ENCODE results near the gene HTT.

Gene HTT

DNA sequence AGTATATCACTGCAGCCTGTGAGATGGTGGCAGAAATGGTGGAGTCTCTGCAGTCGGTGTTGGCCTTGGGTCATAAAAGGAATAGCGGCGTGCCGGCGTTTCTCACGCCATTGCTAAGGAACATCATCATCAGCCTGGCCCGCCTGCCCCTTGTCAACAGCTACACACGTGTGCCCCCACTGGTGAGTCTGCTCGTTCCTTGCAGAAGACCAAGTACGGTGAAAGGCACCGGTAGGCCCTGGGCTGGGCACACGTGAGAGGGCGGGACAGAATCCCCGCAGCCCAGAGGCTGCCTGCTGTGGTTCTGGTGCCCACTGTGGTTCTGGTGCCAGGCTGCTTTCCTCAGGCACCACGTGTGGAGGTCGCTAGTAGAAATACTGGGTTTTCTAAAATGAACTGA lies 143.3 kb downstream of the HTT start:
- DNase-seq (ENCODE audit: low spot score): no peak

DNA sequence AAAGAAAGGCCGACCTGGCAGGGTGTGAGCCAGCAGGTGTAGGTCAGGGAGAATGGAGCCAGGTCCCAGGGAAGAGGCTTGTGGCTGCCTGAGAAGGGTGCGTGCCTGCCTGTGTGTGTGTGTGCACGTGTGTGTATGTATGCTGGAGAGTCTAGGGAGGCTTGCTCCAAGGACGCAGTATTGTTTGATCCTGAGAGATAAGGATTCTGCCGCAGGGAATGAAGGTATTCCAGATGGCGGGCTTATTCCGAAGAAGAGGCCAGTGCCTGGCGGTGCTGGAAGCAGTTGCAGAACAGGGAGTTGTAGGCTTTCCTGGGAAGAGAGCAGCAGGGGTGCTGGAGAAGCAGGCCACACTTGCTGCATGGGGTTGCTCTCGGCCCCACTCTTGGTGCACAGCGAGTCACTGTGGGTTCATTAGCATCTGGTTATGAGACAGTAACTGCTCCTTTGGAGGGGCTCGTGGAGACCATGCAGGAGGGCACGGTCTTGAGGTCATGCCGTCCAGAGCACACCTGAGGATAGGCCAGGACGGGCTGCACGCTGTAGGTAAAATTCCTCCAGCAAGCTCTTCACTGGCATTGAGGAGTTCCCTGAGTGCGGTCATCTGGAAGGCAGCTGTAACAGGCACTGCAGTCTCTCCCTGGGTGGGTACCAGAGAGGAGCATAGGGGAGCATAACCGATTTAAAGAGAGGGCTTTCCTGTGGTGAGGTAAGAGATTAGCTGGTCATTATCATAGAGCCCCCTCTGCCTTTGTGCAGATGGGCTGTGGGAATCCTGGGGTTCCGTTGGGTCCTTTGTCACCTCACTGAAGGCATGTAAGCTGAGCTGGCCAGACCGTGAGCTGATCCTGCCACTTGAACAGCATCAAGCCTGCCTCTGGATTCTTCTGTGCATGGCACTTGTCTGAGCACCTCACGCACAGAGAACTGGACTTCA lies 144.6 kb downstream of the HTT start:
- no peak for DNase-seq (ENCODE audit: low spot score)

More for the DNA sequence above, 143.3 kb downstream of the HTT start:
- FAIRE-seq: no peak

DNA sequence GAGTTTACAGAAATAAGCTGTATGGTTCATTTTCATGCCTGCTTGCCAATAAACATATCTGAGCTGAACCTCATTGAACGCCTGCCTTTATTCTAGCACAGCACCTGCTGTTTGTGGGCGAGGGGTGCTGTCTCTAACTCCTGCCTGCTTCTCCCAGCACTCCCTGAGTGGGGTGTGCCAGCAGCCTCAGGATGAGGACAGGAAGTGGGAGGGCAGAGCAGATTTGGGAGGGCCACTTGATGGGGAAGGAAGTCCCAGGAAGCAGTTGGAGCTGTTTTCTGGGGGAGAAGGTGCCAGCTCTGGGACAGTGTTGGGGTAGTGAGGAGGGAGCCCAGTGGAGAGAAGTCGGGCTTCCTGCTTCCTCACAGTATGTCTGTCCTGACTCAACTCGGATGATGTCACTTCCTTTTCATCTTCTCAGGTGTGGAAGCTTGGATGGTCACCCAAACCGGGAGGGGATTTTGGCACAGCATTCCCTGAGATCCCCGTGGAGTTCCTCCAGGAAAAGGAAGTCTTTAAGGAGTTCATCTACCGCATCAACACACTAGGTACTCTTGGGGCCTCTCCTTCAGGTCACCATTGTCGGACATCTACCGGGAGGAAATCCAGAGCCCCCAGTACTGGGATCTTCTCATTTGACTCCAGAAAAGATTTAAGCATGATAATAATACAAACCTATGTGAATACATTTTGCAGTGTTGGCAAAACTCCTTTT lies 145.4 kb downstream of the HTT start:
- no peak for FAIRE-seq
- DNase-seq (ENCODE audit: low spot score): no peak

More for the DNA sequence above, 144.6 kb downstream of the HTT start:
- FAIRE-seq: no peak

DNA sequence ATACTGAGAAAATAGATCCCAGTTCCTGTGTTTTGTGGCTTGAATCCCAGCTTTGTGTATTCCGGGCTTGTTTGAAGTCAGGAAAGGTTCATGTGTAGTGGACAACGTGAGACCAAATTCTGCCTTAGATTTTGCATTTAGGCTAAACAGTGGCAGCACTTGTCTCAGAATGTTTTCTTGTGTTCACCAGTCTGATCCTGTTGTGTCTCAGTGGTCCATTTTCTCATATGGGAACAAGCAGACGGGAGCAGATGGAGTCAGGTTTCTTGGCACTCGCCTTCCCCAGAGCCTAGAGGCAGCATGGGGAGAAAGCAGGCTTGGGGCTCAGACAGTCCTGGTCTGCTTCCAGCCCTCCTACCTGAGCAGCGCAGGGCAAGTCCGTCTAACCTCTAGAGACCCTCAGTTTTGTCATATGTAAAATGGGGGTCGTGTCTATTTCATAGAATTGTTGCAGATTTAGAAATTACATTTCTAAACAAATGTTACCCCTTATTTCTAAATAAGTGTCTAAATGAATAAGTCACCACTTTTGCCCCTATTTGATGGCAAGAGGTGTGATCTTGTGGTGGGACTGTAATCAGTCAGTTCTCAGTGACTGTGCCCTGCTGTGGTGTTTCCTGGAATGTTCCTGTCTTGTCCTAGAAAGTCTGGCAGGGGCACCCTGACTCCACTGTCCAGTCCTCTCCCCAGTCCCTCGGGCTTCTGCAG lies 146.1 kb downstream of the HTT start:
- DNase-seq (ENCODE audit: low spot score) (no peak), FAIRE-seq (no peak)

DNA sequence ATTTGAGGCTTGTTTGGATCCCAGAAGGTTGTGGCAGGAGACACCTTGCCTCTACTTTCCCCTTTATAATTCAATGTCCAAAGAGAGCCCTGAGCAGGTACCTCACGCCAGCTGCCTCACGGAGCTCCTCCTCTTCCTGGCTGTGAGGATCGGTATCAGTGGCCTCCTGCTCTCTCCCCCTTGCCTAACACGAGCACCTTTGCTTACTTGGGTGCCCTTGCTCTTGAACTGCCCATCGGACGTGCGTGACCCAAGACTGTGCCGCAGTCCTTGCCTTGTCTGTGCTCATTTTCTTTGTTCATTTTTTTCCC lies 146.7 kb downstream of the HTT start:
- FAIRE-seq (no peak), DNase-seq (ENCODE audit: low spot score) (no peak)

DNA sequence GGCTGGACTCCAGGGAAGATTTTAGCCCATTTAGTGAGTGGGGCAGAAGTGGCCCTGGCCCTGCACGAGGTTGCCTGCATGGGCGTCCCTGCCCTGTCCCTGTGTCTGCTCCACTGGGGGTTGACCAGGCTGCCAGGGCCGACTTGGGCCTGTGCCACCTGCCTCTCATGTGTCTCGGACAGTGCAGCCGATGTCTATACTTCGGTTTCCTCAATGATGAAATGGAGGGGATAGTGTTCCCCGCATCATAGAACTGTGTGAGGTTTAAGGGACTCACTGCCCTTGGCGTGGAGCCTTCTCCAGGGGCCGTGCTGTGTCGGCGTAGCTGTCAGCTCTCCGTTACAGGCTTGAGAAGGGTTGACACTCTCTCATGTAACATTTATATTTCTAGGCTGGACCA lies 147.5 kb downstream of the HTT start:
- no peak for FAIRE-seq

DNA sequence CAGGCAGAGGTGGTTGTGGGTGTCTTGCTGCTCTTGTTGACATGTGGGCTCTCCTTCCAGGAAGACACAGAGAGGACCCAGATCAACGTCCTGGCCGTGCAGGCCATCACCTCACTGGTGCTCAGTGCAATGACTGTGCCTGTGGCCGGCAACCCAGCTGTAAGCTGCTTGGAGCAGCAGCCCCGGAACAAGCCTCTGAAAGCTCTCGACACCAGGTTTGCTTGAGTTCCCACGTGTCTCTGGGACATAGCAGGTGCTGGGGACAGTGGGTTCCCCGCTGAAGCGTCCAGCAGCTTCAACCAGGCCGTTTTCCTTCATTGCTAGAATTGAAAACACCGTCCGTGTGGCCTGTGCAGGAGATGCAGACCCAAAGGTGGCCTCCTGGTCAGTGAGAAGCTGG lies 148.9 kb downstream of the HTT start:
- FAIRE-seq (no peak), DNase-seq (ENCODE audit: low spot score) (no peak)

More for the DNA sequence above, 147.5 kb downstream of the HTT start:
- no peak for DNase-seq (ENCODE audit: low spot score)

DNA sequence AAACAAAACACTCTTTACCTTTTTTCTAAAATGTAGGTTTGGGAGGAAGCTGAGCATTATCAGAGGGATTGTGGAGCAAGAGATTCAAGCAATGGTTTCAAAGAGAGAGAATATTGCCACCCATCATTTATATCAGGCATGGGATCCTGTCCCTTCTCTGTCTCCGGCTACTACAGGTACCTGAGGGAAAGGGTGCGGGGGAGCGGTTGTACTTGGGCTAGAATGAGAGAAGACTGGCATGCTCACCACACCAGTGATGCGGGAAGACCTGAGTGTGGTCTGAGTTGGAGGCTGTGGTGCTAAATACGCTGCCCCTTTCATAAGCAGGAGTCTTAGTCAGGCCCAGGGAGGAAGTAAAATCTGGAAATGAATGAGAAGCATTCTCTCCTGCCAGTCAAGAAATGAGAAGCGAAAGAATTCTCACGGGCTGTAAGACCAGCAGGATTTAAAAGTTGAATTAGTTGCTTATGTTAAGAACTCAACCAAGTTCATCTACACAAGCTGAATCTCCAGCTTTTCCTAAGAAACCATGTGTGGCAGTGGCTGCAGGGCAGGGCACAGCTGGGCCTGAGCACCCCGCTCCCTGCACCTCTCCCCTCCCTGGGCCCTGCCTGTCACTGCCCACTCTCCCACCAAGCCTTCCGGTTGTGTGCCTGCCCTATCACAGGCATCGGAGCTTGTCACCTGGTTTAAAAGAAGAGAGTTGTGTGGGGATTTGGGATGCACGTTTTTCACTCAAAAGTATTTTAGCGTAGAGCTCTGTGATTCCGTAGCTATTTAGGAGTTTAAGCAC lies 149.7 kb downstream of the HTT start:
- FAIRE-seq: no peak
- no peak for DNase-seq (ENCODE audit: low spot score)

DNA sequence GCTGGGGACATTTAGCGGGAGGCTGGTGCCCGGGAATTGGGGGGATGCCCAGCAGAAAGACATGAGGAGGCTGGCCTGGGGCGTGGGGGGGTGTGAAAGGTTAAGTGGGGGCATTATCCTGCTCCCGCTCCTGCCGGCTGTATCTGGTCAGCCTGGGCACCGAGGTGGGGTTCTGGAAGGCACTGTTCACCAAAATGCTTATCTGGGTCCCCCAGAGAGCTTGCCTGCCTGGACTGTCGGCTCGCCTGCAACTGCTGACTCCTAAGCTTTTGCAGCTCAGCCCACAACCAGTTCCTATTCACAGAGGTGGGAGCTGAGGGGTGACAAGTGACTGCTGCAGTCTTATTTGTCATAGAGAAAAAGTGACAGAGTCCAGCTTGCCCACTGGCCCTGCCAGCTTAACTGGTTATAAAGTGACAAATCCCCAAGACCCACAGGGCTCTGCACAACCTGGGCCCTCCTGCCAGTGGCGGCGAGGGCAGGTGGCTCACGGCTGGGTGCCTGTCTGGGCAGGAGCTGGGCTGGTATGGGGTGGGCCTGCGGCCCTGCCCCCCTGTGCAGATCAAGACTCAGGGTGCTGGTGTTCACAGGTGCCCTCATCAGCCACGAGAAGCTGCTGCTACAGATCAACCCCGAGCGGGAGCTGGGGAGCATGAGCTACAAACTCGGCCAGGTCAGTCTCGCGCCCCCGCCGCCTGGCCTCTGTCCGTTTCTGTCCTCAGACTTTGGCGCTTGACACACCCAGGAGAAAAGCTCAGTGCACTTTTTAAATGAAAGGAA lies 150.8 kb downstream of the HTT start:
- FAIRE-seq: no peak
- no peak for DNase-seq (ENCODE audit: low spot score)

DNA sequence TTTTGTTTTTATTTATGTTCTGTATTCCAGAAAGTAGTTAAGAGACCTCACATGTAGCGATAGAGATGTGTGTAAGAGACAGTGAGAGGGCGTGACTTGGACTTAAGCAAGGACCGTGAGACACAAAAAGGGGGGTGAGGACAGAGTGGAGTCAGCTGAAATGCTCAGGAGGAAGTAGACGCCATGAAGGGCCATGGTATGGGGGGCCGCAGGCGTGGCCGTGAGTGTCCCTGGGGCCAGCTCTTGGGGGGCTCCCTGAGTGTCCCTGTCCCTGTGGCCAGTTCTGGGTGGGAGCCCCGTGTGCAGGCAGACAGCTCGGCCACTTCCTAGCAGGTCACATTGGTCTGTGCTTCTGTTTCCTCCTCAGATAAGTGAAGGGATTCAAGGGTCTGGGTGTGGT lies 151.5 kb downstream of the HTT start:
- no peak for FAIRE-seq

DNA sequence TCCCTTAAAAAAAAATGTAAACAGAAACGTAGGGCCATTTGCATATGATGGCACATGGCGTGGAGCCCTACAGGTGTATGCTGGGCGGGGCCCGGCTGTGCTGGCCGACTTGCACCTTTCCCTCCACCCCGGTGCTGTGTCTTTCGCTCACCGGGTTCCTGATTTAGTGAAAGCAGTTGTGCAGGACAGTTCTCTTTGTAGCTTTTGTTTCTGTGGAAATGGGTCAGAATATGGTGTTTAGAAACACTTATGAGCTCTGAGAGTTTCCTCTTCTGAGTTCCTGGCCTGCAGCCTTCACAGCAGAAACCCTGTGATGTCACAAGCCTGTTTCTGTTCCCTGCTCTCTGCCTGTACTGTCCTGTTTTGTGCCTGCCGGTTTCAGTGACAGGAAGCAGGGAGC lies 152.0 kb downstream of the HTT start:
- no peak for DNase-seq (ENCODE audit: low spot score)
- FAIRE-seq: no peak

More for the DNA sequence above, 151.5 kb downstream of the HTT start:
- DNase-seq (ENCODE audit: low spot score): no peak

DNA sequence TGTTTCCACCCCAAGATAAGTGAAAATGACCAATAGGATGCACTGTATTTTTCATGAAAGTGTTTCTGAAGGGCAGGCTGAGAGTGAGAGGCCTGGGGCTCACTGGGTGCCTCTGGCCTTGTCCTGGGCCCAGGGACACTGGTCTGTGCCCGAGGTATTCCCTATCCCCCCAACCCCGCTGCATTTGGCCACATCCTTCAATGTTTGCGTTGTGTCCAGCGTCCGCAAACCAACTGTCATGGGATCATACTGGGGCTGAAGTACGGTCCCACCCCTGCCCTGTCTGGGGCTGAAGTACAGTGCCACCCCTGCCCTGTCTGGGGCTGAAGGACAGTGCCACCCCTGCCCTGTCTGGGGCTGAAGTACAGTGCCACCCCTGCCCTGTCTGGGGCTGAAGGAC lies 152.5 kb downstream of the HTT start:
- FAIRE-seq (no peak), DNase-seq (ENCODE audit: low spot score) (no peak)

DNA sequence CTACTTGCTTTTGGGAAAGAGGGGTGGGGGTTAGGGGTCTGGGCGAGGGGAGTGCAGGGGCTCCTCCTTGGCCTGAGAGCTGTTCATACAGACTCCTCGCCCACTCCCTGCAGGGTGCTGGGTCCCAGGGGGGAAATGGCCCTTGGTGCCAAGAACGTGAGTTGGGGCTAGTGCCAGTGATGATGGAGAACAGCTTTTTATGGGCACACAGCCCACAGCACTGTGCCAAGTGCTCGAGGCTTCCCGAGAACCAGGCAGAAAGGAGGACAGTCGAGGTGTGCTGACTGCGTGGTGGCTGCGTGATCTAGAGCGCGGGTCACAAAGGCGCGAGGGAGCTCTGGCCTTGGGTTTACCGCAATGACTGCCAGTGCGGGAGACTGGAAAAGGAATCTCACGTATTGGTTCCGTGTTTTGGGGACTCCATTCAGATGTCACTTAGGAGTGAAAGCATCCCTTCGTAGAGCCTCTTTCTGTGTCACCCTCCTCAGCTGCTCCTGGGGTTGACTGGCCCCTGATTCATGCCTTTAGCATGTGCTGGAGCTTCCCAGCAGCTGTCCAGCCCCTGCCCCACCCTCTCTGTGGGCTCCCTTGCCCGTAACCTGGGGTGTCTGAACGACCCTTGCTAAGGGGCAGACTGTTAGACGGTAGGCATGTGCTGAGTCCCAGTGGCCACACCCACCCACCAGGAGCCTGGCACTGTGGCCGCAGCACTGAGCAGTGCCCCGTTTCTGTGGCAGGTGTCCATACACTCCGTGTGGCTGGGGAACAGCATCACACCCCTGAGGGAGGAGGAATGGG lies 153.6 kb downstream of the HTT start:
- no peak for FAIRE-seq

DNA sequence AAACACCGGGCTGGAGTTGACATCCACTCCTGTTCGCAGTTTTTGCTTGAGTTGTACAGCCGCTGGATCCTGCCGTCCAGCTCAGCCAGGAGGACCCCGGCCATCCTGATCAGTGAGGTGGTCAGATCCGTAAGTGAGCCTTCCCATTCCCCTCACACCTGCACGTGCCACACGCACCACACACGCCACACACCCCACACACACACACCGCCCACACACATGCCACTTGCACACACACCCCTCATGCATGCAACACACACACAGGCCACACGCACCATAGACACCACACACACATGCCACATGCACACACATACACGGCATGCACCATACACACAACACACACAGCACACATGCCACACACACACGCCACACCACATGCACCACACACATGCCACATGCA lies 154.4 kb downstream of the HTT start:
- DNase-seq (ENCODE audit: low spot score): no peak
- peak; percentile 96 for FAIRE-seq

More for the DNA sequence above, 153.6 kb downstream of the HTT start:
- no peak for DNase-seq (ENCODE audit: low spot score)

DNA sequence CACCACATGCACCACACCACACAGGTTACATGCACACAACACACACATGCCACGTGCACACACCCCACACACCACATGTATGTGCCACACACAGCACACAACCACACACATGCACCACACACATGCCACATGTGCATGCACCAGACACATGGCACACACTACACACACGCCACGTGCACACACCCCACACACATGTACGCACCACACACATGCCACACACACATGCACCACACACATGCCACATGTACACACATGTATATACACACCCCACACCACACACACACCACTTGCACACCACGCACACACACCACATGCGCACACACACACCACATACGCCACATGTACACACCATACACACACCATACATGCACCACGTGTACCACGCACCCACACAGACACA lies 154.8 kb downstream of the HTT start:
- FAIRE-seq (peak; percentile 52), DNase-seq (ENCODE audit: low spot score) (no peak)

DNA sequence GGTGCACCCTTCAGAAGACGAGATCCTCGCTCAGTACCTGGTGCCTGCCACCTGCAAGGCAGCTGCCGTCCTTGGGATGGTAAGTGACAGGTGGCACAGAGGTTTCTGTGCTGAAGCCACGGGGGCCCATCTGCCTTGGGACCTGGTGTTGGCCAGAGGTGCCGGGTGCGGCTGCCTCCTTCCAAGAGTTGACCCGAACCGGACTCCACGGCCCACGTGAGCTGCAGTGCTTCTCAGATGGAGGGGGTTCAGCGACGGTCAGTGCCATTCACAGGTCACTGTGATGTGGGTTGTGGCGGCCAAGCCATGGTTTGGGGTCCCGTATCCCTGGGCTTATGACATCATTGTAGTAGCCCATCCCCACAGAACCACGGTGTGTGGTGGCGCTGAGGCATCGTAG lies 155.5 kb downstream of the HTT start:
- no peak for DNase-seq (ENCODE audit: low spot score)
- no peak for FAIRE-seq

DNA sequence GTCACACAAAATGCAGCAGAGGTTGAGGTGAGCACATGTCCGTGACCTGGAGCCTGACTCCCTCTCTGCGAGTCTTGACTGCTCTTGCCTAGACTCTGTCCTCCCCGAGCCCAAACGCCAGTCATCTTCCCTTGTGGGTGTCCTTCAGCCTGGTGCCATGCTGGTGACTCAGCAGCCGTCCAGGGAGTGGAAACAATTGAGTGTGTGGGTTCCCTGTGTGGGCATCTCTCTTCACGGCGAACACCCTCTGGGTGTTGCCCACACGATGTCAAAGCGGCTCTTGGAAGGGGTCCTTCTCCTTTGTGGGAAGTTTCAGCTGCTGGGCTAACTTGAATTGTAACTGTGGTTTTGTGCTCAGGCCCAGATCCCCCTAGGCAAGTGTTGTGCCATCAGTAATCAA lies 157.0 kb downstream of the HTT start:
- DNase-seq (ENCODE audit: low spot score) (no peak), FAIRE-seq (no peak)

DNA sequence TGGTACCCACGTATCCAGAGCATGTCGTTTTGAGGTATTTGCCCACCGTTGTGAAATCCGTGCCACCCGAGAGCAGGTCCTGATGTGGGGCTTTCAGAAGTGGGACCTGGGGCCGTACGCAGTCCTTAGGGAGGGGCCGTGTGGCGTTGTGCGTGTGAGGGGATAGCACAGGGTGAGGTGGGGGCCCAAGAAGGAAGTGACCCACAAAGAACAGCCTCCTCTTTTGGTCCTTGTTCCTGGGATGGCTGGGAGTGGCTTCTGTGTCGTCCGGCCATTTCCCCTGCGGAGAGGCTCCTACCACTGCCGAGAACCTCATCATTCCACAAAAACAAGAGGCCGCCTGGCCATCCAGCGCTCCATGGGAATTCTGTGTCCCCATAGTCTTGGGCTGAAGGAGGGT lies 157.5 kb downstream of the HTT start:
- DNase-seq (ENCODE audit: low spot score) (no peak), FAIRE-seq (no peak)

DNA sequence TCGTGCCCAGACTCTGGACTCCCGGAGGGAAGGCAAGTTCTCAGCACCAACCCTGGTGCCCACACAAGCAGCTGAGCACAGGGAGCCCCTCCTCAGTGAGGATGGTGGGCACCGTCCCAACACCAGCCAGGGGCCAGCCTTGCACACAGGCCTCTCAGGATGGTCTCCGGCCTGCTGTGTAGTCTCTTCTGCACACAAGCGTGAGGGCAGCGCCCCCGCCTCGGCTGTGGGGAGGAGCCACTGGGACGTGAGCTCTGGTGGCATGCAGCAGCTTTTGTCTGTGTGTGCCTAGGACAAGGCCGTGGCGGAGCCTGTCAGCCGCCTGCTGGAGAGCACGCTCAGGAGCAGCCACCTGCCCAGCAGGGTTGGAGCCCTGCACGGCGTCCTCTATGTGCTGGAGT lies 158.4 kb downstream of the HTT start:
- DNase-seq (ENCODE audit: low spot score) (no peak), FAIRE-seq (no peak)
